Superior temporal gyrus (tissue), 1 donor: ENCODE measurements around the gene TDG.
"Not testable (repeated sequence)": the region's sequence is repeated elsewhere in the genome, so short reads cannot be mapped to it uniquely, and the experiment has no call there.

Source experiments
- DNase-seq: peaks from one replicate; pipeline ENCODE4 v3.0.0-alpha.2; 2016; ENCODE audit errors: extremely low spot score

The TDG gene

DNA sequence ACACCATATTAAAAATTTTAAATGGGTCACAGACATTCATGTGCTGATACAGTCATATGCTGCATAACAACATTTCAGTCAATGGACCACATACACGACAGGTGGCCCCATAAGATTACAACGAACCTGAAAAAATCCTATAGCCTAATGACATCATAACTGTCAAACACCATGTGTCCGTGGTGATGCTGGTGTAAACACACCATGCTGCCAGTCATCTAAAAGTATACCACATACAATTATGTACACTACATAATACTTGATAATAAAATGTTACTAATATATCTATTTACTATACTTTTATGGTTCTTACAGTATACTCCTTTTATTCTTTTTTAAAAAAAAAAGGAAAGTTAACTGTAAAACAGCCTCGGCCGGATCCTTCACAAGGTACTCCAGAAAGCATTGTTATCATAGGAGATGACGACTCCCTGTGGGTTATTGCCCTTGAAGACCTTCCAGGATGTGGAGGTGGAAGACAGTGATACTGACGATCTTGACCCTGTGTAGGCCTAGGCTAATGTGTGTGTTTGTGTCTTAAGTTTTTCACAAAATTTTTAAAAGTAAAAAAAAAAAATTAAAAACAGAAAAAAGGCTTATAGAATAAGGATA, 5.0 kb upstream of the TDG start:
- no peak for DNase-seq

DNA sequence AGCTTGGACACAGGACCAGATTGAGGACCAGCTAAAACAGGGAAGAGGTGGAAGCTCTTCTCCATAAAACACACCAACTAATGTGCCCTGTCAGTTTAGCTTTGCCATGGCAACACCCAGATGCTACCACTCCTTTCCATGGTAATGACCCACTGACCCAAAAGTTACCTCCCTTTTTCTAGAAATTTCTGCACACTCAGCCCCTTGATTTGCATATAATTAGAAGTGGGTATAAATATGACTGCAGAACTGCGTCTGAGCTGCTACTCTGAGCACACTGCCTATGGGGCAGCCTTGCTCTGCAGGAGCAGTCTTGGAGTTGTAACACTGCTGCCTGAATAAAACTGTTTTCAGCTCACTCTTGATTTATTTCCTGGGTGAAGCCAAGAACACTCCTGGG, 3.2 kb upstream of the TDG start:
- DNase-seq = no peak

DNA sequence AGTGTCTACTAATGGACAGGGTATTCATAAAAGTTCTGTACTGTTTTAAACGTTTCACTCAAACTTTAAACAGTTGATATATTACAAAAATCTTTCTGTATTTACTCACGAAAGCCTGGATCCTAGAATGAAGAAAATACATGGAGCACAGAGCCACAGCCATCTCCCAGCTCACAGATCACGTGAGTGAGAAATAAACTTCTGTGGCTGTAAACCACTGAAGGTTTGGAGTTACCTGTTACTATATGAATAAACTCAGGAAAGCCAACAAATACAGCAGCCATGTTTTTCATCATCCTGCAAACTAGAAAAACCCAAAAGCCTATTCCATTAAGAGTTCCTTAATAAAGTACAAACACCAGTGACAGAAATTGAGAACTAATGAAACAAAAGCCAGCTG, 867 bp upstream of the TDG start:
- peak; percentile 23 for DNase-seq

DNA sequence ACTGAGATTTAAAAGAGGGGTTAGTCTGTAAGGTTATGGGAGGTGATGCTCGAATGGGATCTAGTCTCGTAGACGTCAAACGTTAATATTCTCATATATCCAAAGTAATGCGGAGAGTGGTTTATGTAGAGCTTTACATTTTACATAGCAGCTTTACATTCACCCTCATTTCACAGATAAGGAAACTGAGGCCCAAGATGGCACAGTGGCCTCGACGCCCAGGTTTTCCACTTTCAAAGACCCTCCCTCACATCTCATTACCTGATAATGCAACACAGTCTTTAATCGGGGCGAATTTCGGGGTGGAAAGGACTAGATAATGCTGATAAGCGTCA, 450 bp upstream of the TDG start:
- no peak for DNase-seq

DNA sequence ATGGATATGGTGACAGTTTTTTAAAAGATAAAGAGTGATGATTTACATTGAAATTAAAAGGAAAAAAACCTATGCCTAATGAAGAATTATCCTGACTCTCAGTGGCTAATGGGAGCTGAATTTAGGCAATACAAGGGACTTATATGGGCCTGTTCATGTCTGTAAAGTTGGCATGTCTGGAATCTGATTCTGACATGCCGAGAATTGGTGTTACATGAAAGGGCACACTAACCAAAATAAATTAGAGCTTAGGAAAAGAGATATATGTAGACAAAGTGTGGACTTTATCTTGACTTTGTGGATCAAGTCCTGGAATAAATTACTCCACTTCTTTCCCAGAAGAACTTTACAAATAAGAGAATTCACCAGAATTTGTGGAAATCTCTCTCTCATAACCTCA, 1.1 kb downstream of the TDG start:
- no peak for DNase-seq

DNA sequence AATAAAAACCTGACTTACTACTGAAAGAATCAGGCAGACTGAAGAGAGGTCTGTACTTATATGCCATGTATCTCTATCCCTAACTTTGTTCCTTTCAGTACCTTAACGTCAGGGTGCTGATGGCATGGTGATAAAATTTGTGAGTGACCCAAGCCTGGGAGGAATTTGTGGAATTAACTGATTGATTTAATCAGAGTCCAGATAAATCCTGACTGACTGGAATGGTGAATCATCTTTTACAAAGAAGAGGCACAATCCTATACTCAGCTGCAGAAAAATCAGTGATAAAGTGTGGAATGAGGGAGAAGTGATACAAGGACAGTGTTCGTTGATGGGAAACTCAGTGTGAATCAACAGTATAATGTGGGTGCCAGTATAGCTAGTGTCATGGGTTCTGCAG, 3.7 kb downstream of the TDG start:
- no peak for DNase-seq

DNA sequence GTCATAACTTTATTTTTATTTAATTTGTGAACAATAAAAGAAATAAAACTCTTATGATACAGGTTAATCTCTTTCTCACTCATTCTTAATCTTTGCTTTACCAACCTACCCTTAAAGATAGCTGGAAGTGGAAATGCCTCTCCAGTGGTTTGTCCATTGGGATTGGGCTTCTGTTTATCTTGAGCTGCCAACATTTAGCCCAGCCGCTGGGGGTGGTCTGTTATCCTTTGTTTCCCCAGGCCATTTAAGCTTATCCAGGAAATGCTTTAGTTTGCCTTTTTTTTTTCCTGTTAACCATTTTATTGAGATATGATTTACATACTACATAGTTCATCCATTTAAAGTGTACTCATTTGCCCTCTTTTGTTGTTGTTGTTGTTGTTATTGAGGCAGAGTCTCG, 8.2 kb downstream of the TDG start:
- DNase-seq = no peak

DNA sequence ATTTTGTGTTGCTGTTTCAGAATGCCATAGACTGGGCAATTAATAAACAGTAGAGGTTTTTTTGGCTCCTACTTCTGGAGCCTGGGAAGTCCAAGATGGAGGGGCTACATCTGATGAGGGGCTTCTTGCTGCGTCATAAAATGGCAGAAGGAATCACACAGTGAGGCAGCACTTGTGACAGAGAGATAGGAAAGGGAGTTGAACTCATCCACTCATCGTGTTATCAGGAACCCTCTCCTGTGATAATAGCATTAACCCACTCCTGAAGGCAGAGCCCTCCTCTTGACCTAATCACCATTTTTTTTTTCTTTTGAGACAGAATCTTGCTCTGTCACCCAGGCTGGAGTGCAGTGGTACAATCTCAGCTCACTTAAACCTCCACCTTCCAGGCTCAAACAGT, 9.7 kb downstream of the TDG start:
- DNase-seq = no peak

DNA sequence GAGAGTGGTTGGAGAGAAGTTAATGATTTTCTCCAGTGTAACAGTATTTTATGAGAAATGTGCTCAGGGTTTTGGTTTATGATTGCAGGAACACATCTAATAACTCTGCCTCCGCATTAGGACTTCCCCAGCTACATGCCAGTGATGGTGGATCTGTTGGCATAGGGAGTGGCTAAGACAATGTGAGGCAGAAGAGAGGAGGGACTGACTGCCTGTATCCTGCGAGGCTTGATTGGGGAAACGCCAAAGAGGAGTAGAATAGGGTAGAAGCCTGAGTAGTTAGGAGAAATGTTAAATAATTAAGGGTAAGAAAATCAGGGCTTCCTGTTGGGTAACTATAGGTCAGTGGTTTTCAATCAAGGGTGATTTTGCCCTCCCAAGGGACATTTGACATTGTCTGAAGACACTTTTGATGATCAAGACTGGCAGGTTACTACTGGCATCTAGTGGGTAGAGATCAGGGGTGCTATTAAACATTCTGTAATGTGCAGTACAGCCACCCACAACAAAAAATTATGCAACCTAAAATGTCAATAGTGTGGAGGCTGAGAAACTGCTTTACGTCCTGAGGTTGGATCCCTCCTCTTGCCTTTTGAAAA, 12.8 kb downstream of the TDG start:
- no peak for DNase-seq

DNA sequence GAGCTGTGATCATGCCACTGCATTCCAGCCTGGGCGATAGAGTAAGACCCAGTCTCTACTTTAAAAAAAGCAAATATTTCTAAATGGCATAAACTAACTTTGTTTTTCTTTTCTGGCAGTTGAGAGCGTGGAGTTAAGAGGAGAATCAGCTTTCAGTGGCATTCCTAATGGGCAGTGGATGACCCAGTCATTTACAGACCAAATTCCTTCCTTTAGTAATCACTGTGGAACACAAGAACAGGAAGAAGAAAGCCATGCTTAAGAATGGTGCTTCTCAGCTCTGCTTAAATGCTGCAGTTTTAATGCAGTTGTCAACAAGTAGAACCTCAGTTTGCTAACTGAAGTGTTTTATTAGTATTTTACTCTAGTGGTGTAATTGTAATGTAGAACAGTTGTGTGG, 21.2 kb downstream of the TDG start:
- DNase-seq = no peak

DNA sequence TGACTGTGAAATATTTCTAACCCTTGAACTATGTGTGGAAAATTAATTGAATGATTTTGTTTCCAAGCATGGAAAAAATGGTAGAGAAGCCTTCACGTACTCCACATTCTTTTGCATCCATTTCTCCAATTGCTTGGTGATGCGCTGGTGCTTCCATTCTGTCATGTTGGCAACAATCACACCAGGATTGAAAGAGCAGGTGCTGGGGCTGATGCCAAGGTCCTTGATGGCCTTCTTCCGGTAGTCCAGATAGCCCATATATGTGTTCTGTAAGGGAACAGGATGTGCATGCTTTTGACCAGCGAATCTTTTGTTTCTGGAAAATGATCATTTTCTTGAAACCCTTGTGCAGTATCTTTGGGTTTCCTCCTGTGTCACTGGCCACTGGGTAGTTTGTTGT, 28.6 kb downstream of the TDG start:
- no peak for DNase-seq

DNA sequence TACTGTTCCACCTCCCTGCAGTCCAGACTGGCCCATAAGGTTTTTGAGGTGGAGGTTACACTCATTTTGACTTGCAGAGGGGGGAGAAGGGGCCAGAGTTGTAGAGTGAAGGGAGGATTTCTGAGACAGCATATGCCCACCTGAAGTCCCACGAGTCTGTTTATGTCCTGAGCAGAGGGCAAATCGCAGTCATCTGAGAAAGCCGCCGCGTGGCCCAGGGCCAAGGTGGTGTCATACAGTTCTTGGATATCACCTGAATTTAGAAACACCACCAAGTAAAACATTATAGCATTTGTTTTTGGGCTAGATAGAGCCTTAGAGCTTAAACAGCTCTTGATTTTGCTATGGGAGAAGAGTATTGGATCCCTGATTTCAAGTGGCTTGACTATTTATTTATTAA, 30.9 kb downstream of the TDG start:
- DNase-seq = no peak

DNA sequence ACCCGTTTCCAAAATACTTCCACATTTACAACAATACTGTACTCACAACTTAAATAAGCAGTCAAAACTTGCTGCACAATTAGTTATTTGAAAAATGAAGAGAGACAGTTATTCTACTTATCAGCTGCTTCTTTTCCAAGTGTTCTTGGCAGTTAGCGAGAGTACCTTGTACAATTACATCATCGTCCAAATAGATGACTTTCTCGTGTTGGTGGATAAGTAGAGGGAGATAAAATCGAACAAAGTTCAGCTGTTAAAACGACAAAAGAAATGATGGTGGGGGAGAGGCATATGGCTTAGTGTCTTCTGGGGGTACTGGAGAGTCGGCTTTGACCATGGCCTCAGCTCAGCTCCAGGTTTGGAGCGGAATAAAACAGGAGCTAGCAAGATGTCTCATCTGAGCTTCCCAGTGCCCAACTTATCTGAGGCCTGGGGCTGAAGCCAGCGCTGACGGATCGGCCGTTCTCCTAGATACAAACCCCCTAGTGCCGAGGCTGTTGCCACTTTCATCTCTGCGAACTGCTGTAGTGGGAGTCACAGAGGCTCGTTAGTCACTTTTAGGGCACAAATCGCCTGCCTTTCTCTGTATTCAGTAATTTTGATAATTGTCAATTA, 31.7 kb downstream of the TDG start:
- DNase-seq = no peak

DNA sequence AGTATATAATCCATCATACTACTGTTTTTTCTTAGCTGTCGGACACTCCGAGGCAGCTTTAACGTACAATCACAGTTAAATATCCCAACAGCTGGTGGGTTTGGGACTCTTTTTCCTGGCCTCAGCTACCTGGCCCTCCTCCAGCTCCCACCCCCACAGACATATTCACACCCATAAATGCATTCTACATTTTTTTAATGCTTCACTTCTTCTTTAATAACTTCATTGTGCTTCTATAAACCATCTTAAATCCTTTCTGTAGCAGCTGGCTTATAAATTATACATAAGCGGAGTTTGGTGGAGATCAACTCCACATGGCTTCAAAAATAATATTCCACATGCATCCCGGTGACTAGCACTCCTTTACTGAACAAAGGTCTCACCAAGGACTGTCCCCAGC, 33.3 kb downstream of the TDG start:
- no peak for DNase-seq

DNA sequence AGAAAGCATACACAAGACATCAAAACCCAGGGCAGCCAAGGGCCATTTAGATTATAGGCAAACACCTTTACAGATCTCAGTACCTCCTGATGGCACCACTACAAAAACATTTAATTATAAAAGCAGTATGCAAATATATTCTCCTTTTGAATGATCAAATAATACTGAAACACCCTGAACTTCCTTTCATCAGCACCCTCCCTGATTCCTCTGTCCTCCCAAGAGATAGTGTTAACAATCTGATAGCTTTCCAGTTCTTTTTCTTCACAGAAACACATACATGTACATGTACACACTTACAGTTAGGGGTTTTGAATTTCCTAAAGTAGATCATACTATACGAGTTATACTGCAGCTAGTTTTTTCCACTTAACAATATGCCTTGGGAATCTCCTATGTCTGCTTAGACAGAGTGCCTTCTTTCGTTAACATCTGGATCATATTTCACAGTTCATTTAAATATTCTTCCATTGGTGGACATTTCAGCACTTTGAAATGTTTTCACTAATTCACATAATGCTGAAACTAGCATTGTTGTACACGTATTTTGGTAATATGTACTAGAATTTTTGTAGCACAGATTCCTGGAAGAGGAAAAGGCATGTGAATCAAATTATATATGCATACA, 35.2 kb downstream of the TDG start:
- no peak for DNase-seq

DNA sequence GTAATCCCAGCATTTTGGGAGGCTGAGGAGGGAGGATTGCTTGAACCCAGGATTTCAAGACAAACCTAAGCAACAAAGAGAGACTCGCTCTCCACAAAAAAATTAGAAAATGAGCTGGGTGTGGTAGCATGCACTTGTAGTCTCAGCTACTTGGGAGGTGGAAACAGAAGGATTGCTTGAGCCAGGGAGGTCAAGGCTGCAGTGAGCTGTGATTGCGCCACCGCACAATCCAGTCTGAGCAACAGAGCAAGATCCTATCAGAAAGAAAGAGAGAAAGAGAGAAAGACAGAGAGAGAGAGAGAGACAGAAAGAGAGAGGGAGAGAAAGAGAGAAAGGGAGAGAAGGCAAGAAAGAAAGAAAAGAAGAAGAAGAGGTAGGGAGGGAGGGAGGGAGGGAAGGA, 37.0 kb downstream of the TDG start:
- no peak for DNase-seq

DNA sequence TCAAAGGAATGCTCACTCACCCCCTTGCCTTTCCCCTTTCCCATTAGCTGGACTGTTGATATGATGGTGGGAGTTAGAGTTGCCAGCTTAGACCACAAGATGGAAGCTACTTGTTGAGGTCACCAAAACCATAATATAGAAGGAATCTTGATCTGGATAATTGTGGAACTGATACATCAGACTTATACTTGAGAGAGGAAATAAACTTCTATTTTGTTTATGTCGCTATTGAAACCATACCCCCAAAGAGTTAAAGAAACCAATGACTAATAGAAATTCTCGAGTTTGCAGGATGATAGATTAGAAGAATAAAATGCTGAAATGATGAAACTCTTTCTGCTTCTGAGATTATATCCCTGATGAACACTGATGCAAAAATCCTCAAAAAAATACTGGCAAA, 37.9 kb downstream of the TDG start:
- no peak for DNase-seq

DNA sequence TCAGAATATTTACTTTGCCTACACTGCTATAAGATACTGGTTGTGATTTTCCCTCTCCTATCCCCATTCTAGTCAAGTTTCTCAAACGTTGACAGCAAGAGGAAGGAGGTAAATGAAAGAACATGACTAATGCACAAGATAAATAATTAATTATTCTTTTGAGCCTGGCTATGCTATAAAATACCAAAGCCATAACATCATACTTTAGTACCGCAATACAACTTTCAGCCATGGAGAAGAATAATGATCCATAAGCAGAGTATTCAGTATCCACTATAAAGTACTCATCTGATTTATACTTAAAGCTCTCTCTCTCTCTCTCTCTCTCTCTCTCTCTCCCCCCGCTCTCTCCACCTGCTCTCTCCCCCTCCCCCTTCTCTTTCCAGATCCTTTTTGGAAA, 41.3 kb downstream of the TDG start:
- no peak for DNase-seq

DNA sequence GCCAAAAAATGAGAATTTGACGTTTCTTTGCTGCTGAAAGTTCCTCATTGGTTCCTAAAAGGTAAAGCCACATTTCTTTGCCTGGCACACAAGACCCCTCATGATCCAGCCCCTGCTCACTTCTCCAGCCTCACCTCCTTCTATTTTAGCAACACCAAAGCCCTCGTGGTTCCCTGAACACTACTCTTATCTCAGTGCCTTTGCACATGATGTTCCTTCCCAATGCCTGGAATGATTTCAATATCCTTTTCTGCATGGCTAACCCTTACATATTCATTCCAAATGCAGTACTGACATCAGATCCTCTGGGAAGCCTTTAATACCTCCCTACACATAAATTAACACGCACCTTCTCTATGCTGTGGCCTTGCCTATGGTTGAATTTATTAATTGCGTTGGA, 44.4 kb downstream of the TDG start:
- DNase-seq = no peak

DNA sequence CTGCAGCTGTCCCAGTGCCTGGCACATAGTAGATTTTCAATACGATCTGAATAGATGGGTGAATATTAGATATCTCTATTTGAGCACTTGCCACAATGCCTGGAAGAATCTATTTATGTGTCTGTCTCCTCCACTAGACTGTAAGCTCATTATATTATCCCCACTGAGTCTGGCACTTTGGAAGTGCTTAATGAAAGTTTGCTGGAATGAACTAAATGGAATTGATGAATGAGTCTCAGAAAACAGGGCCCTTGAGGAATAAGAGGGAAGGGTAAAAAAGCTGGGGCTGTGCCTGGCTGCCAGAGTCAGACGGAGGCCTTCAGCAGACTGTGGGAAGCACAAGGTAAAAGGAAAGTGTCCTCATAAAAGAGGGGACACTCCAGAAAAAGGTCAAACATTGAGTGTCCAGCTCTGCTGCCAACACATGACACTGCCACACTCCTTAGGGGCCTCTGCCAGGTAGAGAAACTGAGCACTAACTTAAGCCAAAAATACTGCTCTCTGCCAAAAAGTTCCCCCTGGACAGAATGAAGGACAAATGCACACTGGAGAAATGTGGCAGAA, 45.0 kb downstream of the TDG start:
- DNase-seq = no peak

DNA sequence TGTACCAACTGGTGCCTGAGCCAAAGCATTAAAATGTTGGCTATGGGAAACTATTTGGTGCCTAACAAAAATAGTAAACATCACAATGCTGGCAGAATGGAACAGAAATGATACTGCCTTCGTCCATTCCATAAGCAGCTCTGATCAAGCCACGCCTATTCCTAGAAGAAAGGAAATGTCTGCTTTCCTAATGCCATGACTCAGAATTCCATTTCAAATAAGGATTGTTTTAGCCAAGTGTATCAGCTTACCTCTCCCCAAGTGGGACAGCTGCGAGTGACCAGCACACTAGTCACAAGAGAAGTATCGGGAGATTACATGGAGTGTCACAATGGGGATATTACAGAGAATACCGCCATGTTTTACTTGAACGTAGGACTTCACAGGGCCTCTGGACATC, 45.6 kb downstream of the TDG start:
- no peak for DNase-seq

DNA sequence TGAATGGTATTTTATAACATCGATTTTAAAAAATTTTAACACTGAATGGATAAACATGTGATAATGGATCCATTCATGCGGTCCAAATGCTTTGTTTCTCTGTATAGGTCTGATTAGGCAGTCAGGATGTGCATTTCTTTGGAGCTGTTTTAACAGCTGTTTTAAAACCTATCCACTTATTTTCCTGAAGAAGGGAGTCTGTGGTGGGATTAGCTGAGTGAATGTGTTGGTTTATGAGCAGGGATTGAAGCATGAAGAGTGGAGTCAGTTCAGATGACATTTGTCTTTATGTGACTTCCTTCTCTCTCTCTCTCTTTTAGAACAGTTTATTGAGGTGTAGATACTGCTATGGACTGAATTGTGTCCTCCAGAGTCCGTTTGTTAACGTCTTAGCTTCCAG, 46.7 kb downstream of the TDG start:
- DNase-seq = no peak

DNA sequence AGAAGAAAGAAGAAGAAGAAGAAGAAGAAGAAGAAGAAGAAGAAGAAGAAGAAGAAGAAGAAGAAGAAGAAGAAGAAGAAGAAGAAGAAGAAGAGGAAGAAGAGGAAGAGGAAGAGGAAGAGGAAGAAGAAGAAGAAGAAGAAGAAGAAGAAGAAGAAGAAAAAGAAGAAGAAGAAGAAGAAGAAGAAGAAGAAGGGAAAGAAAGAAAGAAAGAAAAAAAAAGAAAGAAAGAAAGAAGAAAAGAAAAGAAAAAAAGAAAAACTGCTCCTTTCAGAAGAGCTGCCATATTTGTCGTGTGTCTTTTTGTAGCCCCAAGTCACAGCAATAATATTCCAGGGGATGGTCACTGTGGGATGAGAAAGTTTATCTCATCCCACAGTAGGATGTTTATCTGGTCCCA, 56.2 kb downstream of the TDG start:
- DNase-seq = not testable (repeated sequence)
